ENCODE data around the gene RNF20.

GRCh38 chr9:101578378-101578777 lies 44.7 kb downstream of the RNF20 start:
- no peak for TF ChIP-seq CTCF (IDR thresholded peaks at IDR 0.05)
- TF ChIP-seq POLR2A (IDR thresholded peaks at IDR 0.05) = no peak
- TF ChIP-seq POLR2AphosphoS5 (IDR thresholded peaks at IDR 0.05) = no peak
- no peak for TF ChIP-seq EP300 (IDR thresholded peaks at IDR 0.05)
